Gastrocnemius medialis (tissue), 4 donors: ENCODE measurements around the gene TXNDC5.

Source experiments
- CTCF ChIP-seq, 5 experiments: fragments of 450-650 bp in 3 of 5; fragments of 200-600 bp in 2 of 5; sonication (generic) in 2 of 5; IDR thresholded peaks in 4 of 5; conservative IDR thresholded peaks in 1 of 5; 1 replicate in 4 of 5; 2 replicates in 1 of 5; pipeline ENCODE4 v1.5.1; 2016 to 2019; ENCODE audit warnings: antibody characterized with exemption in 5 of 5, mild to moderate bottlenecking in 3 of 5, moderate library complexity in 3 of 5
- POLR2A ChIP-seq, 2 donors: fragments of 450-650 bp; IDR thresholded peaks; one replicate each; pipeline ENCODE4 v1.6.1; 2017; ENCODE audit warnings: antibody characterized with exemption in 2 of 2, mild to moderate bottlenecking in 2 of 2, moderate library complexity in 2 of 2

- TF ChIP-seq CTCF (IDR thresholded peaks at IDR 0.05 in 4 of 5, conservative IDR thresholded peaks at IDR 0.05 in 1 of 5), result no peak
- no peak for TF ChIP-seq POLR2A (IDR thresholded peaks at IDR 0.05)
These were observed 312 bp downstream of the TXNDC5 start for GRCh38 chr6:7910298-7910653.
